AG04450 (cell line): ENCODE measurements around the gene PCDHAC1. TPM values are rescaled to one million over a fixed set of nuclear protein-coding genes. Genes with fewer than 3 reads are reported as not detected.
"Not testable (repeated sequence)": the region's sequence is repeated elsewhere in the genome, so short reads cannot be mapped to it uniquely, and the experiment has no call there.

Experiments
- CTCF ChIA-PET: fragments of 300-600, 350-600 bp; formaldehyde crosslinking; extraction: SDS; loops from one replicate; lab custom pipeline; 2022; ENCODE audit warnings: antibody characterized with exemption, inconsistent platforms; lab: Charles Lee
- POLR2A ChIA-PET: fragments of 350-600 bp; formaldehyde crosslinking; extraction: SDS; loops from one replicate; lab custom pipeline; 2021; ENCODE audit warnings: antibody characterized with exemption, inconsistent platforms; lab: Yijun Ruan, JAX
- DNase-seq: peaks from one replicate; pipeline ENCODE4 v3.0.0-alpha.2; 2011; ENCODE audit warnings: low read depth, low spot score
- H3K27ac ChIP-seq: one replicate; pipeline ENCODE4 v1.5.1; 2012; ENCODE audit warnings: low read depth, low read length, control low read depth
- H3K27me3 ChIP-seq: one replicate; pipeline ENCODE4 v1.6.0; 2012; ENCODE audit warnings: low read length; ENCODE audit not compliant: control insufficient read depth, insufficient read depth
- H3K4me3 ChIP-seq: 2 replicates; pipeline ENCODE4 v1.5.1; 2011; ENCODE audit warnings: mild to moderate bottlenecking, low read depth, low read length, control low read depth
- H3K9me3 ChIP-seq: 2 replicates; pipeline ENCODE4 v1.5.1; 2012; ENCODE audit warnings: low read length; ENCODE audit not compliant: control insufficient read depth, insufficient read depth
- polyA minus RNA-seq: library from RNA; depleted of rRNA, polyadenylated mRNA; stranded (reverse); fragments of >200 nt; gene quantifications from 2 replicates; pipeline ENCODE4 v1.2.3, GENCODE V29; 2011; rRNA and poly(A)+ RNA removed
- polyA plus RNA-seq: library from polyadenylated mRNA; depleted of rRNA; stranded (reverse); fragments of >200 nt; gene quantifications from 2 replicates; pipeline ENCODE4 v1.2.3, GENCODE V29; 2011; rRNA removed
- TF ChIP-seq, protein P1 (sequence below): IDR thresholded peaks from 2 replicates; pipeline ENCODE4 v1.5.1; 2011; ENCODE audit warnings: low read depth, low read length, control low read depth, inconsistent platforms

PCDHAC1 gene, protein sequence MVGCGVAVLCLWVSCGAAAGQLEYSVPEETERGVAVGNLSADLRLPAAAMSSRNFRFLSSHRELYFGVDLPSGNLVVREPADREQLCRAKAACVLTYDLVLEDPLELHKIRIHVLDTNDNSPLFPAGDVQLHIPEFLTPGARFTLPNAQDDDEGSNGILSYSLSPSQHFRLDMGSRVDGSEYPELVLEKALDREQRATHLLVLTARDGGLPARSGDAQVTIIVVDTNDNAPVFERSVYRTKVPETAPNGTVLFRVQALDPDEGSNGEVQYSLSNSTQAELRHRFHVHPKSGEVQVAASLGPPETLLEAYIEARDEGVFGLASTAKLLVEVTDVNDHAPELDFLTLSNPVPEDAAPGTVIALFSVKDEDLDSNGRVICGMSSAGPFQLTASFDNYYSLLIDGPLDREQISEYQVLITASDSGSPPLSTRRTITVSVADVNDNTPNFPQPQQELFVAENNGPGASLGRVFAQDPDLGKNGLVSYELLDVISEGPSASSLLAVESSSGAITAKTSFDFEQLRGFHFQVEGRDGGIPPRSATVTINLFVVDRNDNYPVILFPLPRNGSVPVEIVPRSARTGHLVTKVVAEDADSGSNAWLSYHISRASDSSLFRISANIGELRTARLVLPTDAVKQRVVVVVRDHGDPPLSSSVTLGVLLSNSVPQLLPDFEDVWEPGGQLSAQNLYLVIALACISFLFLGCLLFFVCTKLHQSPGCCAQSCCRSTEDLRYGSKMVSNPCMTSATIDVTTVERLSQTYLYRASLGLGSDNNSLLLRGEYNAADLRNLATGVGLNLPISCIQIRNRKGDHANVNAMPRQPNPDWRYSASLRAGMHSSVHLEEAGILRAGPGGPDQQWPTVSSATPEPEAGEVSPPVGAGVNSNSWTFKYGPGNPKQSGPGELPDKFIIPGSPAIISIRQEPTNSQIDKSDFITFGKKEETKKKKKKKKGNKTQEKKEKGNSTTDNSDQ
- polyA plus RNA-seq (0.02 and 0.04 TPM in 2 replicates), polyA minus RNA-seq (0.14 TPM in 1 of 2 replicates, not detected in the other)

DNA sequence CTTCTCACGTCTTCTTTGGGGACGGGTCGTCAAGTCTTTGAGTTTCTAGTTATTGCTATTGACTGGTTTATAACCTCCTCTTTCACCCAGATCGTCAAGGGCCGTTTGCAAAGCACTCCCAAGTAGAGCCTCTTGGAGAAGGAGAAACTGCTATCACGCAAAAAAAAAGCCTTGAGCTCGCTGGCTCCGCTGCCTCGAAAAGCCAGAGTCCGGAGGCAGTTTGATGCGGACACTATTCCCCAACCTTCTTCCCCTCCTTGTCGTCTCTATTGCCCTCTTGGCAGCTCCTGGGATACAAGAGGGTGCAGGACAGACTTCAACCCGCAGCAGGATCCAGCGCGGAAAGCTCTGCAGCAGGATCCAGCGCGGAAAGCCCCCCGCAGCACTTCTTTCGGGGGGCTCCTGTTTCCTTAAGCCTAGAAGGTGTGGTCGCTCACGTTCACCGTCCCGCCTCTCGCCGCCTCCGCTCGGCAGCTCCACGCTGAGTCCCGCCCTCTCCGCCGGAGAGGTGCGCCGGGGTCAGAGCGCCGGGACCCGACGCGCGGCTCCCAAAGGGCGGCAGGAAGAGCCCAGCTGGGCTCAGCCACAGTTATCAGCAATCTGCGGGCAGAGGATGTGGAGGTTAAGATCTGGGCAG, at the start of gene PCDHAC1:
TSS of gene PCDHAC1 (plus strand) at position 494 of the 637 bp plus-strand sequence. CDS start 594 bp downstream, outside the sequence.
- TF ChIP-seq, protein P1, sequence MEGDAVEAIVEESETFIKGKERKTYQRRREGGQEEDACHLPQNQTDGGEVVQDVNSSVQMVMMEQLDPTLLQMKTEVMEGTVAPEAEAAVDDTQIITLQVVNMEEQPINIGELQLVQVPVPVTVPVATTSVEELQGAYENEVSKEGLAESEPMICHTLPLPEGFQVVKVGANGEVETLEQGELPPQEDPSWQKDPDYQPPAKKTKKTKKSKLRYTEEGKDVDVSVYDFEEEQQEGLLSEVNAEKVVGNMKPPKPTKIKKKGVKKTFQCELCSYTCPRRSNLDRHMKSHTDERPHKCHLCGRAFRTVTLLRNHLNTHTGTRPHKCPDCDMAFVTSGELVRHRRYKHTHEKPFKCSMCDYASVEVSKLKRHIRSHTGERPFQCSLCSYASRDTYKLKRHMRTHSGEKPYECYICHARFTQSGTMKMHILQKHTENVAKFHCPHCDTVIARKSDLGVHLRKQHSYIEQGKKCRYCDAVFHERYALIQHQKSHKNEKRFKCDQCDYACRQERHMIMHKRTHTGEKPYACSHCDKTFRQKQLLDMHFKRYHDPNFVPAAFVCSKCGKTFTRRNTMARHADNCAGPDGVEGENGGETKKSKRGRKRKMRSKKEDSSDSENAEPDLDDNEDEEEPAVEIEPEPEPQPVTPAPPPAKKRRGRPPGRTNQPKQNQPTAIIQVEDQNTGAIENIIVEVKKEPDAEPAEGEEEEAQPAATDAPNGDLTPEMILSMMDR, result no peak
- Histone ChIP-seq H3K27me3 (no peaks in the 10 kb centered on the region), H3K4me3 (peak within 1 kb of the TSS; percentile 18), H3K27ac (no peak within 1 kb of the TSS), H3K9me3 (peaks cover 26% of the 10 kb centered on the region)
- DNase-seq, result no peak
- CTCF ChIA-PET, result no interaction called here
- POLR2A ChIA-PET, result no interaction called here

DNA sequence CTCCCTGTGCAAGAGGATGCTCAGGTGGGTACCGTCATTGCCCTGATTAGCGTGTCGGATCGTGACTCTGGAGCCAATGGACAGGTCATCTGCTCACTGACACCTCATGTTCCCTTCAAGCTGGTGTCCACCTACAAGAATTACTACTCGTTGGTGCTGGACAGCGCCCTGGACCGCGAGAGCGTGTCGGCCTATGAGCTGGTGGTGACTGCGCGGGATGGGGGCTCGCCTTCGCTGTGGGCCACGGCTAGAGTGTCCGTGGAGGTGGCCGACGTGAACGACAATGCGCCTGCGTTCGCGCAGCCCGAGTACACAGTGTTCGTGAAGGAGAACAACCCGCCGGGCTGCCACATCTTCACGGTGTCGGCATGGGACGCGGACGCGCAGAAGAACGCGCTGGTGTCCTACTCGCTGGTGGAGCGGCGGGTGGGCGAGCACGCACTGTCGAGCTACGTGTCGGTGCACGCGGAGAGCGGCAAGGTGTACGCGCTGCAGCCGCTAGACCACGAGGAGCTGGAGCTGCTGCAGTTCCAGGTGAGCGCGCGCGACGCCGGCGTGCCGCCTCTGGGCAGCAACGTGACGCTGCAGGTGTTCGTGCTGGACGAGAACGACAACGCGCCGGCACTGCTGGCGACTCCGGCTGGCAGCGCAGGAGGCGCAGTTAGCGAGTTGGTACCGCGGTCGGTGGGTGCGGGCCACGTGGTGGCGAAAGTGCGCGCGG, 49.4 kb upstream of the PCDHAC1 start:
- CTCF ChIA-PET, DNase-seq, H3K27me3 ChIP-seq, H3K27ac ChIP-seq, POLR2A ChIA-PET, H3K4me3 ChIP-seq: not testable (repeated sequence)
- peaks cover 25% of the 10 kb centered on the region for H3K9me3 ChIP-seq

DNA sequence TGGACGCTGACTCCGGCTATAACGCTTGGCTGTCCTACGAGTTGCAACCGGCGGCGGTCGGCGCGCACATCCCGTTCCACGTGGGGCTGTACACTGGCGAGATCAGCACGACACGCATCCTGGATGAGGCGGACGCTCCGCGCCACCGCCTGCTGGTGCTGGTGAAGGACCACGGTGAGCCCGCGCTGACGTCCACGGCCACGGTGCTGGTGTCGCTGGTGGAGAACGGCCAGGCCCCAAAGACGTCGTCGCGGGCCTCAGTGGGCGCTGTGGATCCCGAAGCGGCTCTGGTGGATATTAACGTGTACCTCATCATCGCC, 48.9 kb upstream of the PCDHAC1 start:
- H3K27me3 ChIP-seq, result no peaks in the 10 kb centered on the region
- no peak overlapping the region for H3K4me3 ChIP-seq
- CTCF ChIA-PET, result no interaction called here
- H3K27ac ChIP-seq, result no peak overlapping the region
- POLR2A ChIA-PET, result no interaction called here
- DNase-seq, result no peak
- H3K9me3 ChIP-seq, result peaks cover 27% of the 10 kb centered on the region
- TF ChIP-seq, protein P1, result no peak

DNA sequence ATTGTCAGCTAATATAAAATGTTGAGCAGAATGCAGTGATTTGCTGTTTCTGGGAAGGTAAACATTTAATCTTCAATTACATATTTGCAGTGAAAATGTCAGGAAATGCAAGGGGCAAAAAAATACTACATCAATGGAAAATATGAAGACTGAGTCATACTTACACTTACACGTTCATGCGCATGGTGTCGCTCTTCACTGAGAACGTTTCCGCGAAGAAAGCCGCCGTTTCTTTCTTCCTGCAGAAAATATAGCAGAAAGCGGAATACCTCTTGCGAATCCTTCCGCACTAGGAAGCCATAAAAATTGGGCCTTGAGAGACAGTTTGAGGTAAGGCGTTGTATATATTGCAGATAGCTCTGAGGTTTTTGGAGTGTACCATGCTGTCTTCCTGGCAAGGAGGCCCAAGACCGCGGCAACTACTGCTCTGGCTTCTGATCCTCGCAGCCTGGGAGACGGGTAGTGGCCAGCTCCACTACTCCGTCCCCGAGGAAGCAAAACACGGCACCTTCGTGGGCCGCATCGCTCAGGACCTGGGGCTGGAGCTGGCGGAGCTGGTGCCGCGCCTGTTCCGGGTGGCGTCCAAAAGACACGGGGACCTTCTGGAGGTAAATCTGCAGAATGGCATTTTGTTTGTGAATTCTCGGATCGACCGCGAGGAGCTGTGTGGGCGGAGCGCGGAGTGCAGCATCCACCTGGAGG, 44.1 kb upstream of the PCDHAC1 start, which contains the start of gene PCDHA13:
TSS of gene PCDHA13 (plus strand) at position 236 of the 702 bp plus-strand sequence. CDS start at position 381, 145 bp downstream.
- H3K27ac ChIP-seq, result no peak within 1 kb of the TSS
- no peak for DNase-seq
- H3K27me3 ChIP-seq, result no peaks in the 10 kb centered on the region
- no peak within 1 kb of the TSS for H3K4me3 ChIP-seq
- peaks cover 32% of the 10 kb centered on the region for H3K9me3 ChIP-seq
- ChIA-PET CTCF (no interaction called here), POLR2A (no interaction called here)
- TF ChIP-seq, protein P1, result no peak
